ENCODE measurements around the gene SLC26A6.

Gene SLC26A6

GRCh38 chr3:48585411-48585810, 49.9 kb downstream of the SLC26A6 start:
- no peak for TF ChIP-seq CTCF (IDR thresholded peaks at IDR 0.05; ENCODE audit: insufficient read depth, low read length, missing control alignments)
- CTCF ChIA-PET = no interaction called here
- POLR2A ChIA-PET = no interaction called here
- no peak for DNase-seq (ENCODE audit: low read depth, low spot score)
- H3K4me3 ChIP-seq (ENCODE audit: low read depth, low read length) = no peak overlapping the region

- no peak overlapping the region for H3K4me3 ChIP-seq (ENCODE audit: low read depth, low read length)
- CTCF ChIA-PET = no interaction called here
- TF ChIP-seq CTCF (IDR thresholded peaks at IDR 0.05; ENCODE audit: insufficient read depth, low read length, missing control alignments) = no peak
- no peak for DNase-seq (ENCODE audit: low read depth, low spot score)
- POLR2A ChIA-PET = no interaction called here
These were observed 50.4 kb downstream of the SLC26A6 start for GRCh38 chr3:48584836-48585235.

GRCh38 chr3:48581621-48582481, 53.4 kb downstream of the SLC26A6 start:
- no peak for DNase-seq (ENCODE audit: low read depth, low spot score)
- TF ChIP-seq CTCF (IDR thresholded peaks at IDR 0.05; ENCODE audit: insufficient read depth, low read length, missing control alignments) = no peak
- ChIA-PET POLR2A (interaction anchor here (1.7 kb wide), 1 partner anchor 18 kb away, joined by 9 read pairs; the partner anchor contains the start of gene UCN2), CTCF (interaction anchor here (0.7 to 1.5 kb wide), 3 partner anchors 12 to 146 kb away, joined by 3 to 5 read pairs (median 3); no protein-coding TSS in a partner anchor)
- no peak overlapping the region for H3K4me3 ChIP-seq (ENCODE audit: low read depth, low read length)

GRCh38 chr3:48576647-48577046, 58.6 kb downstream of the SLC26A6 start:
- CTCF ChIA-PET = interaction anchor here (0.8 to 1.5 kb wide), 2 partner anchors 11 to 18 kb away, joined by 3 to 4 read pairs; no protein-coding TSS in a partner anchor

More at GRCh38 chr3:48576647-48577046, 58.6 kb downstream of the SLC26A6 start:
- no peak for DNase-seq (ENCODE audit: low read depth, low spot score)
- H3K4me3 ChIP-seq (ENCODE audit: low read depth, low read length) = no peak overlapping the region
- POLR2A ChIA-PET = interaction anchor here (1.2 kb wide), 1 partner anchor 9 kb away, joined by 3 read pairs; no protein-coding TSS in a partner anchor
- TF ChIP-seq CTCF (IDR thresholded peaks at IDR 0.05; ENCODE audit: insufficient read depth, low read length, missing control alignments) = no peak
